ENCODE results near the gene PRIM2.
A peak's percentile ranks its signal among the peaks of the same experiment; 100 is the strongest.
"Not testable (repeated sequence)": the region's sequence is repeated elsewhere in the genome, so short reads cannot be mapped to it uniquely, and the experiment has no call there.

The PRIM2 gene

GRCh38 chr6:57631773-57632172 is 314.3 kb downstream of the PRIM2 start:
- ATAC-seq: 0 out of 3 replicates have a peak, but pooled peaks have one; percentile 33

GRCh38 chr6:57658526-57658925 is 341.1 kb downstream of the PRIM2 start:
- not testable (repeated sequence) for ATAC-seq

DNA sequence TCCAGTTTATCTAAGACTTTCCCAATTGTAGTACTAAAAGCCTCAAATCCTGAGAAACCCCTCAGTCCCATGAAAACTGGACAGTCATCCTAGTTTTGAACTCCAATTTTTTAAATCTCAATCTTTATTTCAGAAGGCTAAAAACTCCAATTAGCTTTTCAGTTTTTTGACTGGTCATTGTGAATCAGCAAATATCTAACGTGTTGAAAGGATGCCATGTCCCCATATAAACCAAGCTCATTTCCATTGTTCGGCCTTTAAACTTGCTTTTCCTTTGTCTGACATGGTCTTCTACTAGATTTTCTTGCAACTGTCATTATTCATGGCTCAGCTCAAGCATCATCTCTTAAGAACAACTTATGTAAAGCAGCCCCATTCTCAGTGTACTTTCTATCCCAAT is 342.4 kb downstream of the PRIM2 start:
- not testable (repeated sequence) for ATAC-seq

DNA sequence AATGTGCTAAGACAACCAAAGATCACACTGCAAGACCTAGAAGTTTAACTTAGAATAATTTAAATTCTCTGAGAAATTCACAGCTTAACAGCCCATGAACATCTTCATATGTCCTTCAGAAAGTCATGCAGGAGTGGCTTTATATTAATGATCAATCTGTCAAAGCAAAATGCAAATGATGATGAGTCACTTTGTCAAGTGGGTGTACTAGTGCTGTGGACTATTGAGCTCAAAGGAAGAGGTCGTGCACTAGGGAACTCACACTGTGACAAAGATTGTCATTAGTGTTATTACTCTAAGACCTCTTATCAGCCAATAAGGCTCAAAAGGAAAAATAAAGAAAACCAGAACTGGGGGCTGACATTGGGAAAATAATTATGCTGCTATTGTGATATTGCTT is 343.5 kb downstream of the PRIM2 start:
- not testable (repeated sequence) for ATAC-seq

DNA sequence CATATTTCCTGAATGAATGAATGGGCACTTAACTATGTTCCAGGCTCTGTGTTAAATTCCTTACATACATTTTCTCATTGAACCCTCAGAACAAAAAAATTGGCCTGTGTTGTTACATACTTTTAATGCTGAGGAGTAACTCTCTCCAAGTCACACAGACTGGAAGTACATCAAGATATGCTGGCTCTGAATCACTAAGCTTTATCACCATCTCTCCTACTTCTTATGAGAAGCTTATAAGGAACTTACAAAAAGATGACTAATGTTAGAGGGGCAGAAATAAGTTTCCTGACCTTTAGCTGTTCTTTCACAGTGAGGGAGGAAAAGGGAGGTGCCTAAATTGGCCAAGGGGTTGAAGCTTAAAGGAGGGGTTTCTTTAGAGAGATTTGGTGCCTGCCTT is 350.7 kb downstream of the PRIM2 start:
- ATAC-seq: not testable (repeated sequence)

GRCh38 chr6:57671237-57671636 is 353.8 kb downstream of the PRIM2 start:
- not testable (repeated sequence) for ATAC-seq

DNA sequence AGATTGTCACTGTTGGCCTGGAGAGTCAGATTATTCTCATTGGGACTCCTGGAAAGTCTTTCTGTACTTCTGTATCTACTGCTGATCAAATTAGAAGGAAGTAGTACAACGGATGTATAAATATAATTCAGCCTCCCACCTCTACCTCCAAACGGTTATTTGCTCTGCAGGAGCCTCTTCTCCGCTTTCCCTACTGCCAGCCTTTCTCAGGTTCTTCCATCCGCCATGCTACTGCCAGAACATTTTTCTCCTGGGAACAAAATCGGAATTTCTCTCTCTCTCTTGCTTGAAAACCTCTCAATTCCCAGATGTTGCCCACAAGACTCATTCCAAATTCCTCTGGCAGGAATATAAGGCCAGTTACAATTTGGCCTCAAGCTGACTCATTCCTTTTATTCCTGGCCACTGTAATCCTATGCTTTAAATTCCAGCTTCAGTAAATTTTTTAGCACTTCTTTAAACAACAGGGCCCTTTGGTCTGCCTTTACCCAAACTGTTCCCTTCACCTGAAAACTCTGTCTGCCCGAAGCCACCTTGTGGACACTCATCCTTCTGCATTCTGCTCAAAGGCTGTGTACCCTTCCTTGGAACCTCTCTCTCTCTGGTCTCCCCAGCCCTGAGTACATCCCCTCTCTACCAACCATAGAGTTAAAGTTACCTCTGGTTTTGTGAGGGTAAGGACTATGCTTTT is 354.7 kb downstream of the PRIM2 start:
- ATAC-seq: peak; percentile 73

GRCh38 chr6:57673281-57673680 is 355.9 kb downstream of the PRIM2 start:
- peak; percentile 64 for ATAC-seq

- not testable (repeated sequence) for ATAC-seq
Observed at GRCh38 chr6:57675386-57675785, 358.0 kb downstream of the PRIM2 start.

- ATAC-seq: not testable (repeated sequence)
Observed at GRCh38 chr6:57696382-57696781, 379.0 kb downstream of the PRIM2 start.
